HUES6 (cell line): ENCODE data around the gene P3H2.
"Not testable (repeated sequence)": the region's sequence is repeated elsewhere in the genome, so short reads cannot be mapped to it uniquely, and the experiment has no call there.

ENCODE experiments used
- H3K27ac ChIP-seq: 2 replicates; pipeline ENCODE4 v1.7.0; 2013; ENCODE audit warnings: low read depth, mild to moderate bottlenecking, low read length, inconsistent platforms
- H3K27me3 ChIP-seq: 2 replicates; pipeline ENCODE4 v1.6.1; 2013; ENCODE audit warnings: low read length; ENCODE audit not compliant: control insufficient read depth, insufficient read depth
- H3K36me3 ChIP-seq: 2 replicates; pipeline ENCODE4 v1.6.1; 2013; ENCODE audit warnings: low read length; ENCODE audit not compliant: control insufficient read depth, insufficient read depth
- H3K4me1 ChIP-seq: 2 replicates; pipeline ENCODE4 v1.6.1; 2013; ENCODE audit warnings: low read length; ENCODE audit not compliant: control insufficient read depth, insufficient read depth
- H3K4me3 ChIP-seq: 2 replicates; pipeline ENCODE4 v1.5.1; 2013; ENCODE audit warnings: low read depth, low read length
- H3K9ac ChIP-seq: one replicate; pipeline ENCODE4 v1.6.1; 2013; ENCODE audit warnings: mild to moderate bottlenecking, low read length
- H3K9me3 ChIP-seq: 2 replicates; pipeline ENCODE4 v1.6.1; 2013; ENCODE audit warnings: low read depth, low read length; ENCODE audit not compliant: control insufficient read depth, insufficient read depth

P3H2 gene, protein sequence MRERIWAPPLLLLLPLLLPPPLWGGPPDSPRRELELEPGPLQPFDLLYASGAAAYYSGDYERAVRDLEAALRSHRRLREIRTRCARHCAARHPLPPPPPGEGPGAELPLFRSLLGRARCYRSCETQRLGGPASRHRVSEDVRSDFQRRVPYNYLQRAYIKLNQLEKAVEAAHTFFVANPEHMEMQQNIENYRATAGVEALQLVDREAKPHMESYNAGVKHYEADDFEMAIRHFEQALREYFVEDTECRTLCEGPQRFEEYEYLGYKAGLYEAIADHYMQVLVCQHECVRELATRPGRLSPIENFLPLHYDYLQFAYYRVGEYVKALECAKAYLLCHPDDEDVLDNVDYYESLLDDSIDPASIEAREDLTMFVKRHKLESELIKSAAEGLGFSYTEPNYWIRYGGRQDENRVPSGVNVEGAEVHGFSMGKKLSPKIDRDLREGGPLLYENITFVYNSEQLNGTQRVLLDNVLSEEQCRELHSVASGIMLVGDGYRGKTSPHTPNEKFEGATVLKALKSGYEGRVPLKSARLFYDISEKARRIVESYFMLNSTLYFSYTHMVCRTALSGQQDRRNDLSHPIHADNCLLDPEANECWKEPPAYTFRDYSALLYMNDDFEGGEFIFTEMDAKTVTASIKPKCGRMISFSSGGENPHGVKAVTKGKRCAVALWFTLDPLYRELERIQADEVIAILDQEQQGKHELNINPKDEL

GRCh38 chr3:190120269-190121060 is at the start of gene P3H2:
P3H2 (minus strand) TSS chr3:190120897; CDS start chr3:190120731, 166 bp downstream.
- H3K9me3 ChIP-seq: no peaks in the 10 kb centered on the region
- H3K4me3 ChIP-seq: peak within 1 kb of the TSS; percentile 73
- peak within 1 kb of the TSS; percentile 55; the same call in 1 of the 2 replicates for H3K27ac ChIP-seq
- H3K9ac ChIP-seq: peak within 1 kb of the TSS; percentile 89
- H3K27me3 ChIP-seq: peaks cover 14% of the 10 kb centered on the region; the same call in 1 of the 2 replicates
- H3K4me1 ChIP-seq: peaks cover 42% of the 10 kb centered on the region
- H3K36me3 ChIP-seq: no peaks in the 10 kb centered on the region; the same call in 1 of the 2 replicates

GRCh38 chr3:190169877-190170276 is 49.2 kb upstream of the P3H2 start:
- peaks cover 48% of the 10 kb centered on the region; the same call in 1 of the 2 replicates for H3K36me3 ChIP-seq
- H3K27me3 ChIP-seq: no peaks in the 10 kb centered on the region
- H3K27ac ChIP-seq: no peak overlapping the region
- peaks cover 16% of the 10 kb centered on the region for H3K4me1 ChIP-seq
- H3K4me3 ChIP-seq: no peak overlapping the region
- H3K9me3 ChIP-seq: no peaks in the 10 kb centered on the region
- H3K9ac ChIP-seq: no peak overlapping the region

DNA sequence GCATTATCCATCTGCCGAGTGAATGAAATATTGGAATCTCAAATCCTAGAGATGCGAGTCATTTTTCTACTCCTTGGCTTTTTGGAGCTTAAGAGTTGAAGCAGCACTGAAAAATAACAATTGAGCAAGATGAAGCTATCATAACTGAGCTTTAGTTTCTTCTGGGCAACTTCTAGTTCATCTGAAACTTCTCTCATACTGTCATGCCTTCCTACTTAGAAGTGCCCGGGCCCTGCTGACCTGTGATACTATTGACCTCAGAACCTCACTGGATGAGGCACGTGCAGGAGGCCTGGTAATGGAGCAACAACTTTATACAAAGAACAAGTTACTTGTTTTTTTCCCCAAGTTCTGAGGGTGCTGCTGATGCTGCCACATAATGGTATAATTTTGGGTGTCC is 48.5 kb upstream of the P3H2 start:
- Histone ChIP-seq H3K4me3 (no peak overlapping the region), H3K4me1 (peaks cover 16% of the 10 kb centered on the region), H3K9me3 (no peaks in the 10 kb centered on the region), H3K27me3 (no peaks in the 10 kb centered on the region), H3K9ac (no peak overlapping the region), H3K36me3 (peaks cover 50% of the 10 kb centered on the region; the same call in 1 of the 2 replicates), H3K27ac (no peak overlapping the region)

DNA sequence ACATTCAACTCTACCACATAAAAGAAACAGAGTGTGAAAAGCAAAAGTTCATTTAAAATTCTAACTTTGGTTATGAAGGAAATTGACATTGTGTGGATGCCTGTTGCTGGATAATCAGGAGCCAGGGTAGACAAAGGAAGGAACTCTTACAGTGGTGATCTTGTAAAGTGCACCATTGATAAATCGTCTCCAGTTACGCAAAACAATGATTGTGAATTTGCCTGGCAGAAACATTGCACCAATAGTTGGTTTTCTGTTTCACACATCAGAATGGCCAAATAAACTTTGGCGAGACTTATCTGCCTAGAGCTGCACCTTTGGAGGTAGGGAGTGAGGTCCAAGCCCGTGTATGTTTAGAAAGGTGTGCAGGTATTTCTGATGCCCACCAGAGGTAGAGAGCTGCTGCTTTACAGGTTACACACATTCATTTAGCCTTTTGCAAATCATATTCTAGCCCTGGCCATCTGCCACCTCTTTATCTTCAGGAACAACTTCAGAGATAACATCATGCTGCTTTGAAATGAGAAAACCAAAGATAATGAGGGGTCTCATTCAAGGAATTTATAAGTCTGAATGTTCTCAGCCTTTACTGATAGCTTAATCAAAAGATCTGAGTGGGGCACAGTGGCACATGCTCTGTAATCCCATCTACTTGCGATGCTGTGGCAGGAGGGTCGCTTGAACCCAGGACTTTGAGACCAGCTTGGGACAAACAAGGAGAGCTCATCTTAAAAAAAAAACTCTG is 47.4 kb upstream of the P3H2 start:
- Histone ChIP-seq H3K9me3 (peaks cover 3% of the 10 kb centered on the region; the same call in 1 of the 2 replicates), H3K9ac (no peak overlapping the region), H3K27me3 (no peaks in the 10 kb centered on the region), H3K27ac (no peak overlapping the region; the same call in 1 of the 2 replicates), H3K4me1 (peaks cover 16% of the 10 kb centered on the region), H3K4me3 (no peak overlapping the region), H3K36me3 (peaks cover 60% of the 10 kb centered on the region; the same call in 1 of the 2 replicates)

DNA sequence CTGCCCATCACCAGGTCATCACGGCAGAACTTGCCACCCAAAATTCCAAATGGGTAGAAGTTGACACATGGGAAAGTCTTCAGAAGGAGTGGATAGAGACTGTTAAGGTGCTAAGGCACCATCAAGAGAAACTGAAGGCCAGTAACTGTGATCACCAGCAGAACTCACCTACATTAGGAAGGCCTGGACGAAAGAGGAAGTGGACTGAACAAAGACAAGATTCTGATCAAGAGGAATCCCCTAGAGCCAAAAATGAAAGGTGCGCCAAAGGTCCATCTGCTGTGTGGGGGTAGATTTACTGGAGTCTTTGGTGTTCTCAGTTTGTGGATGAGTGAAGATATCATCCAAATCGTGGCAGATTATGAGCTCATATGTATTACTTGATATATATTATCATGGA is 46.3 kb upstream of the P3H2 start:
- H3K9ac ChIP-seq: no peak overlapping the region
- H3K27ac ChIP-seq: no peak overlapping the region
- H3K36me3 ChIP-seq: peaks cover 53% of the 10 kb centered on the region; the same call in 1 of the 2 replicates
- peaks cover 20% of the 10 kb centered on the region for H3K4me1 ChIP-seq
- no peaks in the 10 kb centered on the region for H3K27me3 ChIP-seq
- no peak overlapping the region for H3K4me3 ChIP-seq
- H3K9me3 ChIP-seq: peaks cover 3% of the 10 kb centered on the region; the same call in 1 of the 2 replicates

DNA sequence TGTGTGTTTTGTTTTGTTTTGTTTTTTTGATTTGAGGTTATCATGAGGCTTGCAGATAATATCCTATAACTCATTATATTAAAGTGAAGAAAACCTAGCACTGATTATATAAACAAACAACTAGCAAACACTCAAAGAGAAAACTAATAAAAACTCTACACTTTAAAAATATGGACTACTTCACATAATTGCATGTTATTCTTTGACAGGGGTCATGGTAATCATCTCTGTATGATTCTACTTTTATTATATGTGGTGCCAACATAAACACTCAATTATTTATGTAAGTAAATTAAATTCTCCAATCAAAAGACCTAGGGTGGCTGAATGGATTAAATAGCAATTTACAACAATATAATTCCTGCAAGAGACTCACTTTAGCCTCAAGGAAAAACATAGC is 44.6 kb upstream of the P3H2 start:
- Histone ChIP-seq H3K36me3 (peaks cover 56% of the 10 kb centered on the region; the same call in 1 of the 2 replicates), H3K27ac (no peak overlapping the region), H3K9ac (no peak overlapping the region), H3K4me1 (peaks cover 20% of the 10 kb centered on the region), H3K4me3 (no peak overlapping the region), H3K9me3 (peaks cover 3% of the 10 kb centered on the region; the same call in 1 of the 2 replicates), H3K27me3 (no peaks in the 10 kb centered on the region)

DNA sequence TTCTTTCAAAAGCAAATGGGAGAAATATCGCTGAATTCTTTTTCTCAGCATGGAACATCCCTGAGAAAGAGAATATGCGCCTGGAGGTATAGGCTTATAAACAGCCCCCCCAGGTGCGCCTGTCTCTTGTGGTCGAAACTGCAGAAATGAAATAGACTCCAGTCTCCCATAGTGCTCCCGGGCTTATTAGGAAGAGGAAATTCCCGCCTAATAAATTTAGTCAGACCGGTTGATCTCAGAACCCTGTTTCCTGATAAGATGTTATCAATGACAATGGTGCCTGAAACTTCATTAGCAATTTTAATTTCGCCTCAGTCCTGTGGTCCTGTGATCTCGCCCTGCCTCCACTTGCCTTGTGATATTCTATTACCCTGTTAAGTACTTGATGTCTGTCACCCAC is 41.3 kb upstream of the P3H2 start:
- not testable (repeated sequence) for H3K4me3 ChIP-seq, H3K27ac ChIP-seq, H3K9me3 ChIP-seq, H3K27me3 ChIP-seq, H3K9ac ChIP-seq
- peaks cover 13% of the 10 kb centered on the region; the same call in 1 of the 2 replicates for H3K4me1 ChIP-seq
- H3K36me3 ChIP-seq: peaks cover 68% of the 10 kb centered on the region; the same call in 1 of the 2 replicates

GRCh38 chr3:190159902-190160435 is 39.3 kb upstream of the P3H2 start:
- peaks cover 3% of the 10 kb centered on the region; the same call in 1 of the 2 replicates for H3K9me3 ChIP-seq
- H3K4me1 ChIP-seq: peaks cover 15% of the 10 kb centered on the region; the same call in 1 of the 2 replicates
- no peaks in the 10 kb centered on the region for H3K27me3 ChIP-seq
- H3K9ac ChIP-seq: no peak overlapping the region
- peaks cover 65% of the 10 kb centered on the region; the same call in 1 of the 2 replicates for H3K36me3 ChIP-seq
- H3K4me3 ChIP-seq: no peak overlapping the region; the same call in 1 of the 2 replicates
- H3K27ac ChIP-seq: peak overlapping the region; percentile 39; the same call in 1 of the 2 replicates

DNA sequence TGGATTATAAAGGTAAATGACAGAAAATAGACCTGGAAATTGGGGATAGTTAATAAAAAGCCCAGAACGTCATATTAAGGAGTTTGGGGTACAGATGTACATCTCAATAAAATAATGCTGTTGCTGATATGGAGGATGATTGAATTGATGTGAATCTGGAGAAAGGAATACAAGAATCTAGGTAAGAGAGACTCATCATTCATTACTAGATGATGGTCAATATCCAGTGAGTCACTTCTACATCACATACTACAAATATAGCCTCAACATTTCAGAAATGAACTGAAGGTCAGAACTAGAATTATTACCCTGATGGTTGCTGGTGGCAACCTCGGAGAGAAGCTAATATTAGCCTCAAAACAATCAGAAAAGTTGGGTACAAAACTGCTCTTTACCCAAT is 37.6 kb upstream of the P3H2 start:
- Histone ChIP-seq H3K4me3 (no peak overlapping the region), H3K4me1 (peaks cover 18% of the 10 kb centered on the region; the same call in 1 of the 2 replicates), H3K9me3 (peaks cover 2% of the 10 kb centered on the region; the same call in 1 of the 2 replicates), H3K9ac (no peak overlapping the region), H3K36me3 (peaks cover 70% of the 10 kb centered on the region; the same call in 1 of the 2 replicates), H3K27me3 (no peaks in the 10 kb centered on the region), H3K27ac (no peak overlapping the region)
